OCI-LY7 (cell line): ENCODE results near the gene LCN2. TPM values are rescaled to one million over a fixed set of nuclear protein-coding genes. Genes with fewer than 3 reads are reported as not detected.
A peak's percentile ranks its signal among the peaks of the same experiment; 100 is the strongest.

ENCODE experiments used
- BruUV-seq: library from RNA; stranded (reverse); fragments of 400-500 nt; replicated peaks from 2 replicates; lab custom pipeline; 2021; lab: Mats Ljungman, UMichigan
- CTCF ChIA-PET: fragments of 300-600 bp; sonication (Branson Sonifier 250); formaldehyde crosslinking; loops from one replicate; lab custom pipeline; 2022; ENCODE audit warnings: antibody characterized with exemption; ENCODE audit not compliant: unreplicated experiment; lab: Charles Lee
- POLR2A ChIA-PET: fragments of 300-600 bp; sonication (Branson Sonifier 250); formaldehyde crosslinking; loops from one replicate; lab custom pipeline; 2022; ENCODE audit warnings: antibody characterized with exemption; lab: Charles Lee
- DNase-seq: peaks from one replicate; pipeline ENCODE4 v3.0.0-alpha.2; 2015; ENCODE audit warnings: low spot score
- H2AFZ ChIP-seq: fragments of 200-600 bp; sonication (generic), shearing (Covaris generic); 2 replicates; pipeline ENCODE4 v1.6.1; 2014; ENCODE audit warnings: mild to moderate bottlenecking, antibody characterized with exemption, low read length, moderate library complexity
- H3K27ac ChIP-seq: fragments of 200-600 bp; sonication (generic); 2 replicates; pipeline ENCODE4 v1.5.1; 2014; ENCODE audit warnings: mixed run types, low read depth, mild to moderate bottlenecking, moderate library complexity, low read length, inconsistent platforms; ENCODE audit not compliant: poor library complexity, severe bottlenecking
- H3K36me3 ChIP-seq: fragments of 200-600 bp; sonication (generic); 2 replicates; pipeline ENCODE4 v1.6.1; 2014; ENCODE audit warnings: mild to moderate bottlenecking, antibody characterized with exemption, low read length, moderate library complexity, mixed read lengths; ENCODE audit not compliant: insufficient read depth
- H3K4me1 ChIP-seq: fragments of 200-600 bp; sonication (generic); 2 replicates; pipeline ENCODE4 v1.5.1; 2014; ENCODE audit warnings: mild to moderate bottlenecking, low read length; ENCODE audit not compliant: insufficient read depth, poor library complexity, severe bottlenecking
- H3K4me2 ChIP-seq: fragments of 200-600 bp; sonication (generic); 2 replicates; pipeline ENCODE4 v1.6.1; 2014; ENCODE audit warnings: mild to moderate bottlenecking, low read length
- H3K4me3 ChIP-seq: fragments of 200-600 bp; sonication (generic); 2 replicates; pipeline ENCODE4 v1.5.1; 2014; ENCODE audit warnings: mild to moderate bottlenecking, low read depth, low read length; ENCODE audit not compliant: poor library complexity, severe bottlenecking
- H3K79me2 ChIP-seq: fragments of 200-600 bp; sonication (generic); 2 replicates; pipeline ENCODE4 v1.6.1; 2016; ENCODE audit warnings: low read depth, mild to moderate bottlenecking, low read length, moderate library complexity, mixed read lengths; ENCODE audit not compliant: insufficient read depth
- H3K9me2 ChIP-seq: fragments of 200-600 bp; sonication (generic); 2 replicates; pipeline ENCODE4 v1.6.1; 2016; ENCODE audit warnings: mild to moderate bottlenecking, low read length, mixed read lengths; ENCODE audit not compliant: insufficient read depth
- H3K9me3 ChIP-seq: fragments of 200-600 bp; sonication (generic); 2 replicates; pipeline ENCODE4 v1.6.1; 2014; ENCODE audit warnings: mild to moderate bottlenecking, mixed run types, low read length, mixed read lengths
- H4K20me1 ChIP-seq: fragments of 200-600 bp; sonication (generic); 2 replicates; pipeline ENCODE4 v1.6.1; 2014; ENCODE audit warnings: mild to moderate bottlenecking, antibody characterized with exemption, low read length, moderate library complexity, mixed read lengths; ENCODE audit not compliant: insufficient read depth
- EZH2phosphoT487 ChIP-seq: fragments of 200-600 bp; sonication (generic); IDR thresholded peaks from 2 replicates; pipeline ENCODE4 v1.6.1; 2018; ENCODE audit warnings: low read depth, borderline replicate concordance, mild to moderate bottlenecking, mixed run types, antibody characterized with exemption, low read length, moderate library complexity, mixed read lengths
- intact Hi-C: fragments of 100-400 bp; cut with micrococcal nuclease; formaldehyde crosslinking; loops from one replicate; pipeline ENCODE4 v1.10.0; 2022; ENCODE audit not compliant: unreplicated experiment
- total RNA-seq, 2 experiments: library from RNA; depleted of rRNA in 1 of 2; stranded (reverse); fragments of >200 nt in 1 of 2; shearing (Covaris generic) in 1 of 2; gene quantifications; 2 replicates each; pipeline ENCODE4 v1.2.3, GENCODE V29; 2014 to 2022
- TF ChIP-seq, protein P1 (sequence below): fragments of 200-600 bp; sonication (generic); conservative IDR thresholded peaks from 2 replicates; pipeline ENCODE4 v1.5.1; 2014; ENCODE audit warnings: mild to moderate bottlenecking, antibody characterized with exemption, low read length, moderate library complexity, mixed read lengths

Gene LCN2
- total RNA-seq, 2 experiments from 2014 or later = not detected

DNA sequence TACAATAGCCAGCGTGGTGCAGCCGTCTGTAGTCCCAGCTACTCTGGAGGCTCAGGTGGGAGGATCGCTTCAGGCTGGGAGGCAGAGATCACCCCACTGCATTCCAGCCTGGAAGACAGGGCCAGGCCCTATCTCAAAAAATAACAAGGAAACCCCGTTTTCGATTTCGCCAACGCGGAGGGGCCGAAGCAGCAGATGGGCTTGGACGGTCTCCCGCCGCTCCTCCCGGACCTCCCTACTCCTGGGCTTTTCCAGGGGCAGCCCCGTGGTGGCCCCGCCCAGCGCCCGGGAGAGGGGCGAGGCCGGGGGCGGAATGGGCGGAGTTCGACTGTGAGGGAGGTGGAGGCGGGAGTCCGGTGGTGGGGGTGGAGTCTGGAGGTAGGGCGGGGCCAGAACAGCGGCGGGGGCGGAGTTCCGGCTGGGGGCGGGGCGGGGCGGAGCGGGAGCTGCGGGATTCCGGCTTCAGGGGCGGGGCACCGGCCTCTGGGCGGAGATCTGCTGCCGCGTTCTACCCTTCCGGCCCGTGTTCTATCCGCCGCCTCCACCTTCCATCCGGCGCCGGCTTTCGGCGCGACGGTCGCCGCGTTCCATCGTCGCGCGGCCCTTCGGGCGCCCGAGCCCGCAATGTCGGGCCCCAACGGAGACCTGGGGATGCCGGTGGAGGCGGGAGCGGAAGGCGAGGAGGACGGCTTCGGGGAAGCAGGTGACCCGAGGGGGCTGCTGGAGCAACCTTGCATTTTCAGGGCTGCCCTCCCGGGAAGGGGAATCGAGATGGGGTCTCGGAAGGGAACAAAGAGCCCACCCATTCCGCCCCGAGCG lies 10.7 kb downstream of the LCN2 start, which contains the start of gene BBLN:
Gene BBLN, plus strand, starts transcription at position 482 of the 819 bp plus-strand sequence. Its CDS starts 143 bp downstream, at position 625.
- DNase-seq = peak; percentile 94
- Histone ChIP-seq H4K20me1 (no peaks in the 10 kb centered on the region), H3K79me2 (peaks cover 4% of the 10 kb centered on the region; the same call in 1 of the 2 replicates), H2AFZ (peak within 1 kb of the TSS; percentile 96), H3K36me3 (peaks cover 26% of the 10 kb centered on the region), H3K9me2 (no peaks in the 10 kb centered on the region), H3K4me2 (peak within 1 kb of the TSS; percentile 95), H3K4me3 (peak within 1 kb of the TSS; percentile 99), H3K9me3 (no peaks in the 10 kb centered on the region), H3K27ac (peak within 1 kb of the TSS; percentile 55), H3K4me1 (peaks cover 14% of the 10 kb centered on the region)
- intact Hi-C loops = loop anchor here (1.0 kb wide), 1 partner anchor 32 kb away; no protein-coding TSS in a partner anchor
- no TSS peak for BruUV-seq
- ChIA-PET POLR2A (interaction anchor here (0.6 to 0.9 kb wide), 2 partner anchors 12 to 18 kb away, joined by 5 read pairs; no protein-coding TSS in a partner anchor), CTCF (no interaction called here)
- no peak for TF ChIP-seq EZH2phosphoT487
- TF ChIP-seq, protein P1, sequence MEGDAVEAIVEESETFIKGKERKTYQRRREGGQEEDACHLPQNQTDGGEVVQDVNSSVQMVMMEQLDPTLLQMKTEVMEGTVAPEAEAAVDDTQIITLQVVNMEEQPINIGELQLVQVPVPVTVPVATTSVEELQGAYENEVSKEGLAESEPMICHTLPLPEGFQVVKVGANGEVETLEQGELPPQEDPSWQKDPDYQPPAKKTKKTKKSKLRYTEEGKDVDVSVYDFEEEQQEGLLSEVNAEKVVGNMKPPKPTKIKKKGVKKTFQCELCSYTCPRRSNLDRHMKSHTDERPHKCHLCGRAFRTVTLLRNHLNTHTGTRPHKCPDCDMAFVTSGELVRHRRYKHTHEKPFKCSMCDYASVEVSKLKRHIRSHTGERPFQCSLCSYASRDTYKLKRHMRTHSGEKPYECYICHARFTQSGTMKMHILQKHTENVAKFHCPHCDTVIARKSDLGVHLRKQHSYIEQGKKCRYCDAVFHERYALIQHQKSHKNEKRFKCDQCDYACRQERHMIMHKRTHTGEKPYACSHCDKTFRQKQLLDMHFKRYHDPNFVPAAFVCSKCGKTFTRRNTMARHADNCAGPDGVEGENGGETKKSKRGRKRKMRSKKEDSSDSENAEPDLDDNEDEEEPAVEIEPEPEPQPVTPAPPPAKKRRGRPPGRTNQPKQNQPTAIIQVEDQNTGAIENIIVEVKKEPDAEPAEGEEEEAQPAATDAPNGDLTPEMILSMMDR = no peak

DNA sequence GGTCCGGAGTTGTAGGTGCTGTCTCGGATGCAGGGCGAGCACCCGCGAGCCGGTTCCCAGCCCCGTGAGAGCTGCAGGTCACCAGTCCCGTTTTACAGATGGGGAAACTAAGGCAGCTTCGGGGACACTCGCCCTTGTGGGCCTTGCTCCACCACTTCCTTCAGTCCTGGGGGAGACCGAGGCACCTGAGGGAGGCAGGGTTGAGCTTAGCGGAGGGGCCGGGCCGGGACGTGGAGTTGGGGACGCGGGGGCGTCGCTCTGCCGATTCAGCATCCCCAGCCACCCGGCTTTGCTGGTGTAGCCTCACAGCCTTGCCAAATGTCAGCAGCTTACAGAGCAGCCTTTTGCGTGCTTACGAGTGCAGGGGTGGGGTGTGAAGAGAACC lies 11.3 kb downstream of the LCN2 start:
- POLR2A ChIA-PET = interaction anchor here (0.9 kb wide), 1 partner anchor 11 kb away, joined by 5 read pairs; no protein-coding TSS in a partner anchor

More for the DNA sequence above, 11.3 kb downstream of the LCN2 start:
- Histone ChIP-seq H3K4me2 (peak overlapping the region; percentile 95), H3K36me3 (peaks cover 29% of the 10 kb centered on the region), H3K9me2 (no peaks in the 10 kb centered on the region), H3K4me3 (peak overlapping the region; percentile 99), H3K9me3 (no peaks in the 10 kb centered on the region), H3K4me1 (peaks cover 14% of the 10 kb centered on the region), H3K27ac (peak overlapping the region; percentile 55), H2AFZ (peak overlapping the region; percentile 96), H3K79me2 (peaks cover 4% of the 10 kb centered on the region; the same call in 1 of the 2 replicates), H4K20me1 (no peaks in the 10 kb centered on the region)
- no peak for TF ChIP-seq EZH2phosphoT487
- TF ChIP-seq, protein P1 = no peak
- no TSS peak for BruUV-seq
- intact Hi-C loops = loop anchor here (1.0 kb wide), 1 partner anchor 32 kb away; no protein-coding TSS in a partner anchor
- DNase-seq = peak; percentile 52
- CTCF ChIA-PET = no interaction called here
